ENCODE data around the gene OTOG.

OTOG gene

DNA sequence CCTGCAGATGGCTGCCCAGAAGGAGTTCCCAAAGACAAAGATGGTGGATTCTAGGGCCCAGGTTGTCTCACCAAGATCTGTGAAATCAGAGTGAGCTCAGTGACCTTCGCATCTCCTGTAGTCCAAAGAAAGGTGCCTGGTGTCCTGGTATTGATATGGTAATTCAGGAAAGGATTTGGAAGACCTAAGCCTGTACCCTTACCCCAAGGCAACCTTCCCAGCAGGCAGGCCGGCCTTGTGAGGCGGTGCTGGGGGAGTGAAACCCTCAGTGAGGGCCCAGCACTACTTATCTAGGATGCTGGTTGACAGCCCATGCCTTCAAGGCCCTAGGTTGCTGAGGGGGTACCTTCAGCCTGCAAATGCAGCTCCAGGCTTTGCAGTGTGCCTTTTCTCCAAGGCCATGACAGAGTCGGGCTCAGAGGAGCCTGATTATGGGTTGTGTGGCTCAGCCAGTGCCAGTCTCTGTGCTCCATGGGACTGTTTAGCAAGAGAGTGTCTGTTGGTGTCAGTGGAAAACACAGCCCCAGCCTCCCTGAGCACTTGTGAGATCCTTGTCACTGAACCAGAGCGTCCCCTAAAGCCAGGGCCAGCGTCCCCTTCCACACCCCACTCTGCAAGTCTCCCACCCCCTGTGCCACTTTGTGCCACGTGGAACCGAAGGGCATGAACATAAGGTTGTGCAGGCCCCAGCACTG lies 99.5 kb downstream of the OTOG start:
- no peaks in the 10 kb centered on the region for H3K27me3 ChIP-seq
- no peaks in the 10 kb centered on the region for H3K36me3 ChIP-seq
- H3K9me3 ChIP-seq, result no peaks in the 10 kb centered on the region
- H3K4me3 ChIP-seq (ENCODE audit: low read depth, low read length), result no peak overlapping the region
- H3K4me1 ChIP-seq, result no peaks in the 10 kb centered on the region
- no peak for DNase-seq
- TF ChIP-seq, protein P1, sequence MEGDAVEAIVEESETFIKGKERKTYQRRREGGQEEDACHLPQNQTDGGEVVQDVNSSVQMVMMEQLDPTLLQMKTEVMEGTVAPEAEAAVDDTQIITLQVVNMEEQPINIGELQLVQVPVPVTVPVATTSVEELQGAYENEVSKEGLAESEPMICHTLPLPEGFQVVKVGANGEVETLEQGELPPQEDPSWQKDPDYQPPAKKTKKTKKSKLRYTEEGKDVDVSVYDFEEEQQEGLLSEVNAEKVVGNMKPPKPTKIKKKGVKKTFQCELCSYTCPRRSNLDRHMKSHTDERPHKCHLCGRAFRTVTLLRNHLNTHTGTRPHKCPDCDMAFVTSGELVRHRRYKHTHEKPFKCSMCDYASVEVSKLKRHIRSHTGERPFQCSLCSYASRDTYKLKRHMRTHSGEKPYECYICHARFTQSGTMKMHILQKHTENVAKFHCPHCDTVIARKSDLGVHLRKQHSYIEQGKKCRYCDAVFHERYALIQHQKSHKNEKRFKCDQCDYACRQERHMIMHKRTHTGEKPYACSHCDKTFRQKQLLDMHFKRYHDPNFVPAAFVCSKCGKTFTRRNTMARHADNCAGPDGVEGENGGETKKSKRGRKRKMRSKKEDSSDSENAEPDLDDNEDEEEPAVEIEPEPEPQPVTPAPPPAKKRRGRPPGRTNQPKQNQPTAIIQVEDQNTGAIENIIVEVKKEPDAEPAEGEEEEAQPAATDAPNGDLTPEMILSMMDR (IDR thresholded peaks at IDR 0.05; ENCODE audit: low read depth, low read length), result no peak

DNA sequence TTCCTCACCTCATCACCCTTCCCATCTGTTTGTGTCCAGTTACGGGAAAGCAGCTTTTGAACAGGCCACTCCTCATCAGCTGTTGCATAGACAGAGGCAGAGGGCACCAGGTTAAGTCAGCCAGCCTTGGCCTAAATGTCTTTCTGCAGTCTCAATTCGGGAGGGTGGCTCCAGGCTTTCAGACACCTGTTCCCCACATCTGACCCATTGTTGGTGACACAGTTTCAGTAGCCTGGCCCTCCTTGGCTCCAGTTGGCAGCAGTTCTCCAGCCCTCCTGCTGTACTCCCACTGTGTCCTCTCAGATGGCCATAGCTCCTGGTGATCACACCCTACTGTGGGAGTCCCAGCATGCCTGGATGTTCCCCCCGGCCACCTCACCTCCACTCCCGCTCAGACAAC lies 101.5 kb downstream of the OTOG start:
- Histone ChIP-seq H3K4me3 (ENCODE audit: low read depth, low read length) (no peak overlapping the region), H3K4me1 (no peaks in the 10 kb centered on the region), H3K9me3 (no peaks in the 10 kb centered on the region), H3K36me3 (no peaks in the 10 kb centered on the region), H3K27me3 (no peaks in the 10 kb centered on the region)
- TF ChIP-seq, protein P1 (IDR thresholded peaks at IDR 0.05; ENCODE audit: low read depth, low read length), result no peak
- no peak for DNase-seq

DNA sequence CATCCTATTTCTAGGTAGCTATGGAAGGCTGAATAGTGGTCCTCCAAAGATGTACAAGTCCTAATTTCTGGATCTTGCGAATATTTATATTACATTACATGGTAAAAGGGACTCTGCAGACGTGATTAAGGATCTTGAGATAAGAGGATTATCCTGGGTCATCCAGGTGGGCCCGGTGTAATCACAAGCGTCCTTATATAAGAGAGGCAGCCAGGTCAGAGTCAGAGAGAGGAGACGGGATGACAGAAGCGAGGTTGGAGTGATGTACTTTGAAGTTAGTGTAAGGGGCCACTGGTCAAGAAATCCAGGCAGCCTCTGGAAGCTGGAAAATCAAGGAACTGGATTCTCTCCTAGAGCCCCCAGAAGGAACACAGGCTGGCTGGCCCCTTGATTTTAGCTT lies 102.2 kb downstream of the OTOG start:
- H3K4me3 ChIP-seq (ENCODE audit: low read depth, low read length), result no peak overlapping the region
- TF ChIP-seq, protein P1 (IDR thresholded peaks at IDR 0.05; ENCODE audit: low read depth, low read length), result no peak
- H3K9me3 ChIP-seq, result no peaks in the 10 kb centered on the region
- no peaks in the 10 kb centered on the region for H3K4me1 ChIP-seq
- no peak for DNase-seq
- no peaks in the 10 kb centered on the region for H3K36me3 ChIP-seq
- H3K27me3 ChIP-seq, result no peaks in the 10 kb centered on the region

DNA sequence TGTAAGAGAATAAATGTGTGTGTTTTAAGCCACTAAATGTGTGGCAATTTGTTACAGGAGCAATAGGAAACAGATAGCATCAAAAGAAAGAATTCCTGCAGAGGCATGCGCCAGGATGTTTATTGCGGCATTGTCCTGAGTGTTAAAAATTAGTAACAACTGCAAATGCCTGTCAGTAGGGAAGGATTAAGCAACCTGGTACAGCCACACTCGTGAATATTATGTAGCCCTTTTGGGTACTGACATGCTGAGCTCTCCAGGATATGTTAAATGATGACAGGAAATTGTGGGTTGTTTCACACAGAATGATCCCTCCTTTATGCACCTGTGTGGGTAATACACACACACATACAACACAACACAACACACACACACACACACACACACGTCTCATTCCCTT lies 102.6 kb downstream of the OTOG start:
- Histone ChIP-seq H3K27me3 (no peaks in the 10 kb centered on the region), H3K9me3 (no peaks in the 10 kb centered on the region), H3K4me3 (ENCODE audit: low read depth, low read length) (no peak overlapping the region), H3K36me3 (no peaks in the 10 kb centered on the region), H3K4me1 (no peaks in the 10 kb centered on the region)
- TF ChIP-seq, protein P1 (IDR thresholded peaks at IDR 0.05; ENCODE audit: low read depth, low read length), result no peak
- DNase-seq, result no peak

DNA sequence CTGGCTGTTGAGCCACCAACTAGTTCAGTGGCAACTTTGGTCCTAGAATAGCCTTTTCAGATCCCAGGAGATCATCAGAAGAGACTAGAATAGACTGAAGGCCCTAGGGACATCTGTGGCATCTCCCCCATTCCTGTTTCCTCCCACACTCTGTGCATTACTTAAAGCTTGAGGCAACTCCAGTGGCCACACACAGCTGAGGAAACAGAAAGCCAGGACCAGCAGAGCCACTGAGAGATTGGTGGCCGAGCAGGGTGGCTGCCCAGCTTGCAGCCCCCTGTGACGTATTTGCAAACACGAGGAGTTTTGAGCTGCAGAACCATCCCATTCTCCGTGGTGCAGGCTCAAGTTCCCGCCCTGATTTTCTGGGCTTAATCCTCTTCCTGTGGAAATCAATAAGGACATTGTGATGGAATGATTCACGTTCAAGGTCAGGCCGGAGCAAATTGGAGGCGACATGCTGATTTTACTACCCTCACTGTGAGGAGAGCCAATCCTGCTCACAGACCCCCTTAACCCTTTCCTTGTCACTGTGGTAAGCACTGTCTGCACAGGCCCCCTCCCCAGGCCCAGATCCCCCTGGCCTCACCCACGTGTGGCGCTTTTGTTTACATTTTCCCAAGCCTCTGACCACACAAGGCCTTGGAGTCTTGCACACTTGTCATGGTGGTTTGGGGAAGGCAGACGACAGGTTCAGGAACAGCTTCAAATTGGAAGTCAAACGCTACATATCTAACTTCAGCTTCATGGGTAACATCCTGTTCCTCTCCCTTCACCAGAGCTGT lies 103.3 kb downstream of the OTOG start:
- no peaks in the 10 kb centered on the region for H3K36me3 ChIP-seq
- no peaks in the 10 kb centered on the region for H3K9me3 ChIP-seq
- H3K4me3 ChIP-seq (ENCODE audit: low read depth, low read length), result no peak overlapping the region
- TF ChIP-seq, protein P1 (IDR thresholded peaks at IDR 0.05; ENCODE audit: low read depth, low read length), result no peak
- no peaks in the 10 kb centered on the region for H3K27me3 ChIP-seq
- DNase-seq, result no peak
- H3K4me1 ChIP-seq, result no peaks in the 10 kb centered on the region

DNA sequence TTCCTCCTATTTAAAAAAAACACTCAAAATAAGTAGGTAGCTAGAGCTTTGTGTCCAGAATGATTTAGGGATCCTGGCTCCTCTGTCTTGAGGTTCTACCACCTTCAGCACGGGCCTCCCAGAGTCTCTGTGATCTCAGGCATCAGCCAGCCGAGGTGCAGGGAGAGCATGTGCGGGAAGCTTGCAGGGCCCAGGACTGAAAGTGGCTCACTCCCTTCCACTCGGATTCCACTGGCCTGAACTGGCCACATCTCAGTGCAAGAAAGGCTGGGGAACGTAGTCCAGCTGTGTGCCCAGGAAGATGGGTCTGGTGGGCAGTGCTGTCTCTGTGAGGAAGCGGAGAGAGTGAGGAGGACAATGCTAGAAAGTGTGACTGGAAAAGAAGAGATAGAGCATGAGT lies 104.0 kb downstream of the OTOG start:
- TF ChIP-seq, protein P1 (IDR thresholded peaks at IDR 0.05; ENCODE audit: low read depth, low read length), result no peak
- Histone ChIP-seq H3K4me3 (ENCODE audit: low read depth, low read length) (no peak overlapping the region), H3K36me3 (no peaks in the 10 kb centered on the region), H3K9me3 (no peaks in the 10 kb centered on the region), H3K4me1 (no peaks in the 10 kb centered on the region), H3K27me3 (no peaks in the 10 kb centered on the region)
- DNase-seq, result no peak

All from BE2C (cell line).